GM21528 (cell line): ENCODE data around the gene C1QTNF12.
"Not testable (repeated sequence)": the region's sequence is repeated elsewhere in the genome, so short reads cannot be mapped to it uniquely, and the experiment has no call there.

Experiments used
- ATAC-seq: cut with Tn5 transposase; IDR thresholded peaks from one replicate; pipeline ENCODE4 v1.9.1; 2021; ENCODE audit warnings: mild to moderate bottlenecking, moderate library complexity; ENCODE audit not compliant: unreplicated experiment, low FRiP score

Gene C1QTNF12

GRCh38 chr1:1203561-1204424, 42.7 kb downstream of the C1QTNF12 start:
- ATAC-seq = no peak

- no peak for ATAC-seq
Observed at GRCh38 chr1:1202831-1203560, 43.5 kb downstream of the C1QTNF12 start.

DNA sequence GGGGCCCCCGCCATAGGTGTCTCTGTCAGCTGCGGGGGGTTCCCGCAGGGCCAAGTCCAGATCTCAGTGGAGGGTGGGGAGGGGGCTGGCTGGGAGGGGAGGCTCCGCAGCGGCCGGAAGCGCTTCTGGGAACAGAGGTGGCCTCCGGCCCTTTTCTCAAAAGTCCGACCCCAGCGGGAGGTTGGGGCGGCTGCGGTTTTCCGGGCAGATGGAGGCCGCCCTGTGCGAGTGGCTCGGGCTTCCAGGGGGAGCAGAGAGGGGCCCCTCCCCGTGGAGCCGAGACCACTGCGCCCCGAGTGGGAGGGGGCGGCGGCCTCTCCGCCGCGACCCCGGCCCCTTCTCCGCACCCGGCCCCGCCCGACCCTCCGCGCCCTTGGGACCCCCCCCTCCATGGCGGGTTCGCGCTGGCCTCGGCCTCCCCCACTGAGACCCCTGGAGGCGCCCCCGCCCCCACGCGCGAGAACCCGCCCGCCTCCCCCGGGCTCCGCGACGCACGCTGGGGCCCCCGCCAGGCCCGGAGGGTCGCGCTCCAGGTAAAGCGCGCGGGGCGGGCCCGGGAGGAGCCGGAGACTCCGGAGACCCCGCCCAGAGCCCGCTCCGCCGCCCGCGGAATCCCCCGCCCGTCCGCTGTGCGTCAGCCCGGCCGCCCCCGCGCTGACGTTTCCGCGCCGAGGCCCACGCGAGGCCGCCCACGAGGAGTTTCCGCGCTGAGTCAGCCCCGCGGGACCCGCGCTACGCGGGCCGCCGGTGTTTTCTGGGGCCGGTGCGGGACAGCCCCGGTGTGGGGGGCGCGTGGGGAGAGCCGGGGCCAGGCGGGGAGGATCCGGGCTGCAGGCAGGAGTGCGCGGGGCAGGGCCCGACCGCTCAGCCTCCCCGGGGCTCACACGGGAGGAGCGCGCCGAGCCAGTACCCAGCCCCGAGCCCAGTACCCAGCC, 45.4 kb downstream of the C1QTNF12 start:
- no peak for ATAC-seq

DNA sequence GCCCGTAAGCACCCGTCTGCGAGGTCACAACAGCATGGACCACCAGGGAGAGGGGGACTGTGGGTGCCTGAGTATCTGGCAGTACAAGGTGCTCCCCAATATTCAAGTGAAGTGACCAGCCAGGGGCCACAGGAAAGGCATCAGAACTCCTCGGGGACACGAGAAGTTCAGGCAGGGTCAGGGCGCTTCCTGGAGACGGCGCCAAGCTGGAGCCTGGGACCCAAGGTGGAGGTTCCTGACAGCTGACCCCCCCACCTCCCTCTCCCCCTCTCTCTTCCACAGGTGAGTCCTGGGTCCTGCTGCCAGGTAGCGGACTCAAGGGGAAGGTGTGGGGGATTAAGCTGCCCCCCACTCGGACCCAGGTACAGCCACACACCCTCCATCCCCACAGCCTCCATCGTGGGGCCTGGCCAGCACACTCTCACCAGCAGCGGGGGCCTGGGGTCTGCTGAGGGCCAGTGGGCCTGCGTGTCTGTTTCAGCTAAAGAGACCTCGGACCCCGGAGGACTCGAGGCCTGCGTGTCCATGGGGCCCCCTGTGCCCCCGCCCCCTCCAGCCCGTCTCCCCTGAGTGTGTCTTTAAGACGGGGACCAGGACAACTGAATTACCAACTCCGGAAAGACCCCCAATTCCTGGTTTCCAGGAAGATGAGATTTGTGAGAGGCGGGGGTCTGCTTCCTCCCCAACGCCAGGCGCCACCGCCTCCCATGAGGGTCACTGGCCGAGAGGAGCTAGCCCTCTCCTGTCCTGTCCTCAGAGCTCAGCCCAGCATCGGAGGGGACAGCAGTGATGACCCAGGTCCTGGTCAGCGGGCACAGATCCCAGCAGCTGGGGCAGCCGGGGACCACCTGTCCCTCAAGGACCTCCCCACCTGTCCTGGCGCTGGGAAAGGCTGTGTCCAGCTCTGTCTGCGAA, 46.3 kb downstream of the C1QTNF12 start:
- no peak for ATAC-seq

- no peak for ATAC-seq
Observed at GRCh38 chr1:1199141-1199960, 47.2 kb downstream of the C1QTNF12 start.

GRCh38 chr1:1198423-1199140, 47.9 kb downstream of the C1QTNF12 start:
- ATAC-seq = no peak

DNA sequence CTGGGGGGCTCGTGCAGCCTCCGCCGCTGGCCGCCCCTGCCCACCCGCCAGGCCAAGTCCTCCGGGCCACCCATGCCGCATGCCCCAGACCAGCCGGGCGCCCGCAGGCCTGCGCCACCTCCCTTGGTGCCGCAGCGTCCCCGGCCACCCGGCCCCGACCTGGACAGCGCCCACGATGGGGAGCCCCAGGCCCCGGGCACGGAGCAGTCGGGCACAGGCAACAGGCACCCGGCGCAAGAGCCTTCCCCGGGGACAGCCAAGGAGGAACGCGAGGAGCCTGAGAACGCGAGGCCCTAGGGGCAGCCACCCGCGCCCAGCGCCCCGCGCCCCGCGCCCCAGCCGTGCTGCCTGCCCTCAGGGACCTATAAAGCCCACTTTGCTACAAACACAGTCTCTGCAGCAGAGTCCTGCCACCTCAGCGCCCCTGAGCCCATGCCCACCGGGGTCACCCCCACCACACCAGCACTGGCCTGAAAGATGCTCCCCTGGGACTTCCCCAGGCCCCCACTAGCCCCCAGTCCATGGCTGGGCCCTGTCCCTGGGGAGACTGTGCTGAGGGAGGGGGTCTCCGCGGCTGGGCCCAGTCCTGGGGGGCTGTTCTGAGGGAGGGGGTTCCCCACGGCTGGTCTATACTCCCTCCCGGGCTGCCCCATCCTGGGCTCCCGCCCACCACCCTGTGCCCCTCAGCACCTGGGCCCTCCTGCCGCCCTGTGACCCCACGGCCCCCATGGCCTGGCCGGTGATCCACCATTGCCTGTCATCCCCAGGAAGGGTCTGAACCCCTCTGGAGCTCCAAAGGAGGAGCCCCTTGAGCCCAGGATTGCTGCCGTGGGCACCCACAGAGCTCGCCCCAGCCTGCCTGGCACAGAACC, 48.7 kb downstream of the C1QTNF12 start:
- no peak for ATAC-seq

DNA sequence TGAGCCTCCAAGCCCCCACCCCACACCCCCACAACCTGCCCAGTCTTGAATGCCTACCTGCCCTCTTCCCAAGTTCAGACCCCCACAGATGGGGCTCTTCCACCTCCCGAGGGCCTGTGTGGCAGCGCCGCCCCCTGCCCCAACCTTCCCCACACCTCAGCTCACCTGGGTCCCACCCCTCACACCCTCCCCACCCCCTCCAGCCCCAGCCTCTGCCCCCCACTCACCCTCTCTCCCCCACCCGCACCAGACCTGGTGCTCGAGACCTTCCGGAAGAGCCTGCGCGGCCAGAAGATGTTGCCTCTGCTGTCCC, 49.4 kb downstream of the C1QTNF12 start:
- no peak for ATAC-seq

DNA sequence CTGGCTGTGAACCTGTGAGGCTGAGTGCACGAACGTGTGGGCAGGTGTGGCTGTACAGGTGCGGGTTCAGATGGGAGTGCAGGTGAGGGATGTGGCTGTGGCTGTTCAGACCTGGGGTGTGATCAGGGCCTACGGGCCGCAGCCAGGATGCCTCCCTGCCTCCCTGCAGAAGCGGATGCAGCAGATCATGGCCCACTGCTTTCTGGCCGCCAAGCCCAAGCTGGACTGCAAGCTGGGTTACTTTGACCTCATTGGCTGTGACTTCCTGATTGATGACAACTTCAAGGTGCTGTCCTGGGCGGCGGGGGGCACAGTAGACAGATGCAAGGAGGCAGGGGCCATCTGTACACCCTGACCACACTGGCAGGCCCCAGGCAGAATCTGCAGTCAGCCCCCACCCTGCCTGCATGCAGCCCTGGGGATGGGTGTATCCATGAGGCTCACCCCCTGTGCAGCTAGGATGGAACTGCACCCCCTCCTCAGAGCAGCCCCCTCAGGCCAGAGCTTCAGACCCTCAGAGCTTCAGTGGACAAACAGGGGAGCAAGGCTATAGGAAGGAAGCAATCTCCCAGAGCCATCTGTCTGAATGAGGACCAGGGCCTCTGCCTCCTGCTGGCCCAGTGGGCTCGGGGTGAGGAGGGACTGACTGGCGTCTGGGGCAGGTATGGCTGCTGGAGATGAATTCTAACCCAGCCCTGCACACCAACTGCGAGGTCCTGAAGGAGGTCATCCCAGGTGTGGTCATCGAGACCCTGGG, 49.9 kb downstream of the C1QTNF12 start:
- ATAC-seq = no peak

DNA sequence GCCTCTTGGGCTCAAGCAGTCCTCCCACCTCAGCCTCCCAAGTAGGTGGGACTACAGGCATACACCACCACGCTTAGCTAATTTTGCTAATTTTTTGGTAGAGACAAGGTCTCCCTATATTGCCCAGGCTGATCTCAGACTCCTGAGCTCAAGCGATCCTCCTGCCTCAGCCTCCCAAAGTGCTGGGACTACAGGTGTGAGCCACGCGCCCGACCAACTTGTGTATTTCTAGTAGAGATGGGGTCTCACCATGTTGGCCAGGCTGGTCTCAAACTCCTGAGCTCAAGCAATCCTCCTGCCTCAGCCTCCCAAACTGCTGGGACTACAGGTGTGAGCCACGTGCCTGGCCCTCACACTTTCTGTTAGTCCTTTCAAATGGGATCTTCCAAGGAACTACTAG, 50.8 kb downstream of the C1QTNF12 start:
- not testable (repeated sequence) for ATAC-seq

DNA sequence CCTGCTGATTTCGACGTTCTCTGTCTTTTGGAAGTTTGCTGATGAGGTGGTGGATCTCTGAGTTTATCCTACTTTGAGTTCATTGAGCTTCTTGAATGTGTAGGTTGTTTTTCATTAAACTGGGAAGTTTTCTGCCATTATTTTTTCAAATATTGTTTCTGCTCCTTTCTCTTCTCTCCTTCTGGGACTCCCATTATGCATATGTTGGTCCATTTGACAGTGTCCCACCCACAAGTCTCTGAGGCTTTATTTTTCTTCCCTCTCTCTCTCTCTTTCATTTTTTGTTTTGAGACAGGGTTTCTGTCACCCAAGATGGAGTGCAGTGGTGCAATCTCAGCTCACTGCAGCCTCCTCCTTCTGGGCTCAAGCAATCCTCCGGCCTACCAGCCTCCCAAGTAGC, 51.8 kb downstream of the C1QTNF12 start:
- no peak for ATAC-seq
